NCI-H1694 (cell line): ENCODE measurements around the gene TRPM2.
"Not testable (repeated sequence)": the region's sequence is repeated elsewhere in the genome, so short reads cannot be mapped to it uniquely, and the experiment has no call there.

ENCODE experiments used
- DNase-seq: peaks from one replicate; lab custom pipeline; 2025; lab: John Stamatoyannopoulos, UW

Gene TRPM2

GRCh38 chr21:44397431-44398031 is 44.1 kb downstream of the TRPM2 start:
- no peak for DNase-seq

- DNase-seq: no peak
Observed at GRCh38 chr21:44398499-44398898, 45.1 kb downstream of the TRPM2 start.

GRCh38 chr21:44399151-44399954 is 45.9 kb downstream of the TRPM2 start:
- DNase-seq: no peak

- DNase-seq: no peak
Observed at GRCh38 chr21:44399955-44400790, 46.8 kb downstream of the TRPM2 start.

GRCh38 chr21:44400791-44401385 is 47.5 kb downstream of the TRPM2 start:
- DNase-seq: no peak

GRCh38 chr21:44401386-44402160 is 48.2 kb downstream of the TRPM2 start:
- DNase-seq: no peak

GRCh38 chr21:44402323-44403105 is 49.1 kb downstream of the TRPM2 start:
- DNase-seq: no peak

GRCh38 chr21:44403106-44404020 is 49.9 kb downstream of the TRPM2 start:
- DNase-seq: no peak

- not testable (repeated sequence) for DNase-seq
Observed at GRCh38 chr21:44404482-44404881, 51.1 kb downstream of the TRPM2 start.

- DNase-seq: no peak
Observed at GRCh38 chr21:44405091-44405947, 51.9 kb downstream of the TRPM2 start.

GRCh38 chr21:44405948-44406872 is 52.8 kb downstream of the TRPM2 start:
- DNase-seq: no peak

- no peak for DNase-seq
Observed at GRCh38 chr21:44406953-44407352, 53.5 kb downstream of the TRPM2 start.

- no peak for DNase-seq
Observed at GRCh38 chr21:44407493-44407892, 54.1 kb downstream of the TRPM2 start.

GRCh38 chr21:44408226-44408625 is 54.8 kb downstream of the TRPM2 start:
- no peak for DNase-seq

GRCh38 chr21:44413566-44414290 is 60.3 kb downstream of the TRPM2 start:
- no peak for DNase-seq

GRCh38 chr21:44414291-44415072 is 61.1 kb downstream of the TRPM2 start:
- no peak for DNase-seq
